K562 (cell line): ENCODE data around the gene MEAF6. TPM values are rescaled to one million over a fixed set of nuclear protein-coding genes. Genes with fewer than 3 reads are reported as not detected.

ENCODE experiments used
- ATAC-seq: fragments of 200-7000 bp; cut with Tn5 transposase; 3 replicates; pipeline ENCODE4 v1.9.1; 2020; ENCODE audit warnings: moderate library complexity
- BruUV-seq: library from RNA; stranded (reverse); fragments of 400-500 nt; replicated peaks from 2 replicates; lab custom pipeline; 2021; lab: Mats Ljungman, UMichigan
- CTCF ChIA-PET: fragments of 300-600 bp; formaldehyde crosslinking; extraction: SDS; loops from one replicate; lab custom pipeline; 2021; ENCODE audit warnings: low intra/inter-chr PET ratio; lab: Yijun Ruan, JAX
- POLR2A ChIA-PET: fragments of 300-600, 350-650 bp; sonication (Branson Sonifier 250); formaldehyde crosslinking; extraction: SDS; loops from one replicate; lab custom pipeline; 2021; ENCODE audit warnings: antibody characterized with exemption, inconsistent platforms; lab: Yijun Ruan, JAX
- DNase-seq, 4 experiments: peaks; one replicate each; pipeline versions ENCODE4 v3.0.0 to v3.0.0-alpha.2; 2011 to 2018; ENCODE audit warnings: low spot score in 3 of 4, mixed read lengths in 3 of 4; ENCODE audit errors: extremely low read depth in 1 of 4
- FAIRE-seq: peaks from 2 replicates; lab custom pipeline; 2011; peaks lifted over from hg19 to GRCh38; lab: Jason Lieb, UNC
- H2AFZ ChIP-seq: 2 replicates; pipeline ENCODE4 v1.6.0; 2011; ENCODE audit warnings: low read depth, low read length, control low read depth, inconsistent platforms
- H3K27ac ChIP-seq: fragments of 200-600 bp; 3 replicates; pipeline ENCODE4 v1.8.0; 2011; ENCODE audit warnings: low read depth, mild to moderate bottlenecking, control low read depth, inconsistent platforms, low read length, moderate library complexity, mixed read lengths; ENCODE audit errors: extremely low read depth
- H3K27me3 ChIP-seq, 2 experiments: fragments of 300-600 bp in 1 of 2; 2 replicates in 1 of 2; 3 replicates in 1 of 2; pipeline versions ENCODE4 v1.6.0 to v1.8.0; 2011; ENCODE audit warnings: inconsistent platforms in 2 of 2, low read length in 2 of 2, mild to moderate bottlenecking in 1 of 2, mixed read lengths in 1 of 2, moderate library complexity in 1 of 2; ENCODE audit not compliant: control insufficient read depth in 2 of 2, insufficient read depth in 2 of 2
- H3K36me3 ChIP-seq: fragments of 300-600 bp; 3 replicates; pipeline ENCODE4 v1.8.0; 2011; ENCODE audit warnings: mild to moderate bottlenecking, low read length, inconsistent platforms; ENCODE audit not compliant: control insufficient read depth, insufficient read depth
- H3K4me1 ChIP-seq, 2 experiments: fragments of 200-600 bp in 1 of 2; replicated peaks in 1 of 2; 2 replicates in 1 of 2; 3 replicates in 1 of 2; pipeline versions ENCODE4 v1.5.1 to v1.8.0; 2011; ENCODE audit warnings: inconsistent platforms in 2 of 2, low read length in 2 of 2, mild to moderate bottlenecking in 1 of 2, mixed read lengths in 1 of 2, moderate library complexity in 1 of 2; ENCODE audit not compliant: control insufficient read depth in 2 of 2, insufficient read depth in 2 of 2
- H3K4me2 ChIP-seq: 2 replicates; pipeline ENCODE4 v1.6.1; 2011; ENCODE audit warnings: low read length, control low read depth, inconsistent platforms, mixed read lengths; ENCODE audit not compliant: insufficient read depth
- H3K4me3 ChIP-seq: fragments of 200-600 bp; sonication (generic), shearing (Covaris generic); 2 replicates; pipeline ENCODE4 v1.5.1; 2016; ENCODE audit warnings: control low read depth, inconsistent platforms
- H3K79me2 ChIP-seq: fragments of 200-600 bp; 3 replicates; pipeline ENCODE4 v1.8.0; 2011; ENCODE audit warnings: low read length, inconsistent platforms; ENCODE audit not compliant: control insufficient read depth, insufficient read depth
- H3K9ac ChIP-seq, 2 experiments: 2 replicates each; pipeline versions ENCODE4 v1.6.0 to v1.6.1; 2011; ENCODE audit warnings: low read depth in 2 of 2, low read length in 2 of 2, control low read depth in 1 of 2, inconsistent platforms in 1 of 2, mild to moderate bottlenecking in 1 of 2, mixed read lengths in 1 of 2; ENCODE audit not compliant: insufficient read depth in 1 of 2
- H3K9me1 ChIP-seq: one replicate; pipeline ENCODE4 v1.6.0; 2011; ENCODE audit warnings: inconsistent platforms, mild to moderate bottlenecking, low read length, moderate library complexity; ENCODE audit not compliant: control insufficient read depth, insufficient read depth
- H3K9me3 ChIP-seq: replicated peaks from 2 replicates; pipeline ENCODE4 v1.5.1; 2011; ENCODE audit warnings: low read depth, low read length, inconsistent platforms; ENCODE audit not compliant: control insufficient read depth, insufficient read depth
- H4K20me1 ChIP-seq: replicated peaks from 2 replicates; pipeline ENCODE4 v1.6.1; 2011; ENCODE audit warnings: low read length, inconsistent platforms, mixed read lengths; ENCODE audit not compliant: control insufficient read depth, insufficient read depth
- FOXP1 ChIP-seq: sonication (generic); formaldehyde crosslinking; IDR thresholded peaks from 2 replicates; pipeline ENCODE4 v1.8.0; 2022; ENCODE audit warnings: mild to moderate bottlenecking, missing genetic modification reagents
- HCFC1 ChIP-seq: IDR thresholded peaks from 2 replicates; pipeline ENCODE4 v1.6.1; 2012; ENCODE audit warnings: low read depth, low read length, improper control_type of control experiment
- KLF16 ChIP-seq: IDR thresholded peaks from 2 replicates; pipeline ENCODE4 v1.6.1; 2016; ENCODE audit warnings: antibody characterized with exemption
- KLF6 ChIP-seq: fragments of 250-450 bp; sonication (Bioruptor Pico); IDR thresholded peaks from 2 replicates; pipeline ENCODE4 v1.4.0; 2020; ENCODE audit warnings: mild to moderate bottlenecking, moderate library complexity, borderline replicate concordance
- NCOA4 ChIP-seq: fragments of 450-650 bp; IDR thresholded peaks from 2 replicates; pipeline ENCODE4 v1.6.1; 2018; ENCODE audit warnings: mild to moderate bottlenecking; ENCODE audit not compliant: partially characterized antibody
- RBBP5 ChIP-seq: fragments of 200-600 bp; sonication (generic); IDR thresholded peaks from 2 replicates; pipeline ENCODE4 v1.6.1; 2012; ENCODE audit warnings: borderline replicate concordance, mild to moderate bottlenecking, low read length, control low read depth, inconsistent platforms; ENCODE audit not compliant: insufficient read depth, poor library complexity, severe bottlenecking
- THAP12 ChIP-seq: fragments of 250-450 bp; sonication (Bioruptor Pico); IDR thresholded peaks from 2 replicates; pipeline ENCODE4 v1.9.0; 2021; ENCODE audit warnings: mild to moderate bottlenecking, inconsistent platforms
- ZNF583 ChIP-seq: fragments of 250-450 bp; sonication (Bioruptor Pico); IDR thresholded peaks from 2 replicates; pipeline ENCODE4 v1.4.0; 2020
- ZNF79 ChIP-seq: fragments of 250-450 bp; sonication (Bioruptor Pico); IDR thresholded peaks from 2 replicates; pipeline ENCODE4 v1.4.0; 2020; ENCODE audit warnings: low read depth, mild to moderate bottlenecking, moderate library complexity
- WGBS: fragments of 100-300 bp; shearing (Covaris generic); methylation state at CpG from one replicate; pipeline ENCODE4 v1.1.6; 2016; ENCODE audit warnings: low coverage, mixed read lengths; ENCODE audit not compliant: insufficient coverage; ENCODE audit errors: missing lambda C conversion rate; 5-methylcytosine and 5-hydroxymethylcytosine counted together
- in situ Hi-C: fragments of 300-500 bp; cut with MboI; formaldehyde crosslinking; loops from 4 replicates; pipeline ENCODE4 v1.15.0; 2018; ENCODE audit warnings: inconsistent platforms, mixed read lengths
- intact Hi-C: fragments of 100-400 bp; cut with micrococcal nuclease; formaldehyde crosslinking; loops from 2 replicates; pipeline ENCODE4 v1.14.2; 2022
- polyA plus RNA-seq, 8 experiments: library from polyadenylated mRNA; depleted of rRNA in 4 of 8; stranded (reverse) in 5 of 8; unstranded in 3 of 8; fragments of >200 nt; fragmentation: Nextera tagmentation in 2 of 8; fragmentation: Illumina TruSeq in 1 of 8; extraction: Ambion mirVana in 2 of 8; extraction: Trizol in 1 of 8; gene quantifications; 2 replicates each; pipeline versions ENCODE4 v1.2.1 to v1.2.3, GENCODE V29; 2011 to 2014; ENCODE audit warnings: inconsistent platforms in 1 of 8, missing spikeins in 1 of 8
- total RNA-seq, 7 experiments: library from RNA; depleted of rRNA in 6 of 7; stranded (reverse); fragments of >200 nt in 6 of 7; fragmentation: Illumina TruSeq in 2 of 7; extraction: Trizol in 2 of 7; gene quantifications; 2 replicates each; pipeline versions ENCODE4 v1.2.1 to v1.2.3, GENCODE V29; 2011 to 2021; ENCODE audit warnings: low replicate concordance in 1 of 7
- TF ChIP-seq, protein P1 (sequence below), 3 experiments: fragments of 200-800 bp in 1 of 3; sonication (Bioruptor generic) in 1 of 3; sonication (generic) in 1 of 3; formaldehyde crosslinking in 1 of 3; IDR thresholded peaks; 2 replicates each; pipeline versions ENCODE4 v1.6.1 to v1.8.0; 2016 to 2022; ENCODE audit warnings: mild to moderate bottlenecking in 2 of 3, missing compliant biosample characterization in 2 of 3, missing genetic modification characterization in 2 of 3, missing genetic modification reagents in 1 of 3
- TF ChIP-seq, protein P2 (sequence below), 2 experiments: fragments of 450-650 bp in 1 of 2; sonication (generic) in 1 of 2; formaldehyde crosslinking in 1 of 2; IDR thresholded peaks in 1 of 2; conservative IDR thresholded peaks in 1 of 2; 2 replicates each; pipeline versions ENCODE4 v1.6.1 to v1.8.1; 2016 to 2023; ENCODE audit warnings: mild to moderate bottlenecking in 2 of 2, moderate library complexity in 2 of 2, inconsistent platforms in 1 of 2, missing genetic modification reagents in 1 of 2

The MEAF6 gene
- total and polyA plus RNA-seq, 9 of the 15 experiments (the other 6 are each of a cell fraction or from before 2014, with no cell fraction given) = 55.0 to 151 (median 92.3) TPM

- TF ChIP-seq, protein P1, sequence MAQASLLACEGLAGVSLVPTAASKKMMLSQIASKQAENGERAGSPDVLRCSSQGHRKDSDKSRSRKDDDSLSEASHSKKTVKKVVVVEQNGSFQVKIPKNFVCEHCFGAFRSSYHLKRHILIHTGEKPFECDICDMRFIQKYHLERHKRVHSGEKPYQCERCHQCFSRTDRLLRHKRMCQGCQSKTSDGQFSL (CRISPR knock-in tag; IDR thresholded peaks at IDR 0.05) = peak; percentile 83
- TF ChIP-seq, protein P1 (tag; IDR thresholded peaks at IDR 0.05) = peak in 1 of 2 experiments; percentile 80; a peak in 2 of 4 replicates
- no peak for TF ChIP-seq FOXP1 (CRISPR knock-in tag)
These were observed 37.2 kb downstream of the MEAF6 start (continued) for GRCh38 chr1:37477198-37477931.

DNA sequence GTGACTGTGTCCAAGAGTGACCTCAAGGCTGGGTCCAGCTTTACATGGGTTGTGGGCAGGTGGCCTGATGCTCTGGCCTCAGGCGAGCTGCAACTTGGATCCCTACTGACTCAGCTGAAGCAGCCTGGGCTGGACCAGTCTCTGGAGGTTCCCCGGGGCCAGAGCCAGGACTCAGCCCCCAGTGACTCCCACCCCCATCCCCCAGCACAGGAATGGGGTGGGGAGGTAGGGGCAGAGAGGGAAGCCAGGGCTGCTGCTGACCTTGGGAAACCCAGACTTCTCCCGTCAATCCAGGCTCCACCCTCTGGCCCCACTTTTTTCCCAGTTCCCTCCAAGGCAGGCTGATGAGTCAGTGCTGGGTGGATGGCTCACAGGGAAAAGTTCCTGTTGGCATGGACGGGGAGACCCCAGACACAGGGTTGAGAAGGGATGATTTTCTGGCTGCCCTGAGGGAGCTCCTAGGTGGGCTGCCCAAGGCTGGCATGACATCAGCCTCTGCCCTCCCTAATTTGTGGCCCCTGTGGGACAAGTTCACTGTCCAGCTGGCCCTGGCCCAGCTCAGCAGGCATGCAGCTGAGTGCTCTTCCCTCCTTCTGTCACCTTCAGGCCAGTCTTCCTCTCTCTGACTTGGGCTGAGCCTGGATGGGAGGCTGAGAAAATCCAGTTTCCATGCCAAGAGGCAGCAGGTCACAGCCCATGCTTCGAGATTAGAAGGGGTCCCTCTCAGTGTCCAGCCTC is 37.9 kb downstream of the MEAF6 start:
- H3K4me2 ChIP-seq = peak overlapping the region; percentile 96
- no peak for ATAC-seq
- H3K9me3 ChIP-seq = no peaks in the 10 kb centered on the region
- peak in 1 of 4 experiments; percentile 38 for DNase-seq
- no peak for FAIRE-seq
- H3K4me3 ChIP-seq = peak overlapping the region; percentile 77
- H3K79me2 ChIP-seq = peaks cover 59% of the 10 kb centered on the region
- peaks cover 57 to 72% of the 10 kb centered on the region in 2 experiments for H3K4me1 ChIP-seq
- 0 out of 5 replicates have a peak, but pooled peaks cover 0 to 3% of the 10 kb centered on the region in 2 experiments for H3K27me3 ChIP-seq
- peaks cover 43% of the 10 kb centered on the region for H4K20me1 ChIP-seq
- H3K36me3 ChIP-seq = peaks cover 62% of the 10 kb centered on the region
- peak overlapping the region; percentile 94; the same call in 2 of the 3 replicates for H3K27ac ChIP-seq
- intact Hi-C loops = loop anchor here (10.0 kb wide), 1 partner anchor 78 kb away; the partner anchor contains the start of genes DNALI1 and SNIP1
- peaks cover 7% of the 10 kb centered on the region for H3K9me1 ChIP-seq
- H3K9ac ChIP-seq = peak overlapping the region; percentile 86 to 98
- WGBS = 21% methylated on average over 5 of the region's 5 CpGs
- POLR2A ChIA-PET = interaction anchor here (0.6 to 7.6 kb wide), 16 partner anchors 9 to 401 kb away, joined by 3 to 118 read pairs (median 4); partner anchors contain the start of gene MEAF6
- in situ Hi-C loops = no loop called here
- CTCF ChIA-PET = interaction anchor here (0.5 to 0.6 kb wide), 2 partner anchors 519 to 1784 kb away, joined by 3 to 5 read pairs; no protein-coding TSS in a partner anchor
- no TSS peak for BruUV-seq
- H2AFZ ChIP-seq = no peak overlapping the region; the same call in 1 of the 2 replicates
- TF ChIP-seq THAP12 = no peak
- peak; percentile 10 for TF ChIP-seq RBBP5
- TF ChIP-seq KLF16 = no peak
- no peak for TF ChIP-seq HCFC1
- no peak for TF ChIP-seq KLF6
- TF ChIP-seq, protein P2, sequence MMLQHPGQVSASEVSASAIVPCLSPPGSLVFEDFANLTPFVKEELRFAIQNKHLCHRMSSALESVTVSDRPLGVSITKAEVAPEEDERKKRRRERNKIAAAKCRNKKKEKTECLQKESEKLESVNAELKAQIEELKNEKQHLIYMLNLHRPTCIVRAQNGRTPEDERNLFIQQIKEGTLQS (IDR thresholded peaks at IDR 0.05) = peak; percentile 80
- TF ChIP-seq, protein P2 (CRISPR knock-in tag; conservative IDR thresholded peaks at IDR 0.05) = no peak
- TF ChIP-seq ZNF583 (CRISPR knock-in tag) = no peak
- TF ChIP-seq NCOA4 = no peak
- no peak for TF ChIP-seq ZNF79 (CRISPR knock-in tag)
